Breast epithelium (tissue), 3 donors: Measurements from ENCODE around the gene SH3GL3.

Experiments used
- POLR2A ChIP-seq: fragments of 450-650 bp; IDR thresholded peaks from one replicate; pipeline ENCODE4 v1.6.1; 2016; ENCODE audit warnings: antibody characterized with exemption, mild to moderate bottlenecking, moderate library complexity
- TF ChIP-seq, protein P1 (sequence below), 3 donors: fragments of 450-650 bp; IDR thresholded peaks; one replicate each; pipeline ENCODE4 v1.5.1; 2016 to 2017; ENCODE audit warnings: antibody characterized with exemption in 3 of 3, mild to moderate bottlenecking in 3 of 3, moderate library complexity in 3 of 3

DNA sequence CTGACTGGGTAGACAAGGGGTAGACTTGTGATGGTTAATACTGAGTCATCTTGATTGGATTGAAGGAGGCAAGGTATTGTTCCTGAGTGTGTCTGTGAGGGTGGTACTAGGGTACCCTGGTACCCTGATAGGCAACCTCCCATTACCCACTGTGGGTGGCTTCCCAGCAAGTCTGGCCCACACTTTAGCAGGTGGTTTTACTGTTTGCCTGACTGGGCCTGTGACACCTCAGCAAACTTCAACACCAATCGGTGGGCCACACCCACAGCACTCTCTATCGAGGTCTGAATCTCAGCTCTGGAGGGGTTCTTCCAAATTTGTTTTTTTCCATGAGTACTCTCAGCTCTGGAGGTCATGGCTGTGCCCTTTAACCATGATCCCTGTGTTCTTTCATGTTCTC, 24.6 kb upstream of the SH3GL3 start:
- TF ChIP-seq, protein P1, sequence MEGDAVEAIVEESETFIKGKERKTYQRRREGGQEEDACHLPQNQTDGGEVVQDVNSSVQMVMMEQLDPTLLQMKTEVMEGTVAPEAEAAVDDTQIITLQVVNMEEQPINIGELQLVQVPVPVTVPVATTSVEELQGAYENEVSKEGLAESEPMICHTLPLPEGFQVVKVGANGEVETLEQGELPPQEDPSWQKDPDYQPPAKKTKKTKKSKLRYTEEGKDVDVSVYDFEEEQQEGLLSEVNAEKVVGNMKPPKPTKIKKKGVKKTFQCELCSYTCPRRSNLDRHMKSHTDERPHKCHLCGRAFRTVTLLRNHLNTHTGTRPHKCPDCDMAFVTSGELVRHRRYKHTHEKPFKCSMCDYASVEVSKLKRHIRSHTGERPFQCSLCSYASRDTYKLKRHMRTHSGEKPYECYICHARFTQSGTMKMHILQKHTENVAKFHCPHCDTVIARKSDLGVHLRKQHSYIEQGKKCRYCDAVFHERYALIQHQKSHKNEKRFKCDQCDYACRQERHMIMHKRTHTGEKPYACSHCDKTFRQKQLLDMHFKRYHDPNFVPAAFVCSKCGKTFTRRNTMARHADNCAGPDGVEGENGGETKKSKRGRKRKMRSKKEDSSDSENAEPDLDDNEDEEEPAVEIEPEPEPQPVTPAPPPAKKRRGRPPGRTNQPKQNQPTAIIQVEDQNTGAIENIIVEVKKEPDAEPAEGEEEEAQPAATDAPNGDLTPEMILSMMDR (IDR thresholded peaks at IDR 0.05): no peak
- no peak for TF ChIP-seq POLR2A
